B cell (primary cell): Measurements from ENCODE around the gene PRRC2C. TPM values are rescaled to one million over a fixed set of nuclear protein-coding genes. Genes with fewer than 3 reads are reported as not detected.

Experiments used
- ATAC-seq: fragments of 200-7000 bp; cut with Tn5 transposase; one replicate; pipeline ENCODE4 v1.10.0; 2021; ENCODE audit warnings: low read depth, mild to moderate bottlenecking, moderate number of reproducible peaks, moderate library complexity
- CTCF ChIA-PET: fragments of 350-600 bp; sonication (Branson Sonifier 250); formaldehyde crosslinking; loops from one replicate; lab custom pipeline; 2021; ENCODE audit warnings: antibody characterized with exemption, inconsistent platforms; lab: Charles Lee
- POLR2A ChIA-PET: fragments of 350-600 bp; sonication (Branson Sonifier 250); formaldehyde crosslinking; loops from one replicate; lab custom pipeline; 2021; ENCODE audit warnings: antibody characterized with exemption; lab: Charles Lee
- DNase-seq: peaks from one replicate; pipeline ENCODE4 v3.0.0; 2013
- H2AFZ ChIP-seq: 2 replicates; pipeline ENCODE4 v1.6.1; 2012; ENCODE audit warnings: mild to moderate bottlenecking, low read depth, low read length; ENCODE audit not compliant: insufficient read depth, poor library complexity, severe bottlenecking
- H3K27ac ChIP-seq, 2 donors: 1 replicate in 1 of 2; 2 replicates in 1 of 2; pipeline ENCODE4 v1.5.1; 2012 to 2013; ENCODE audit warnings: low read length in 2 of 2, mild to moderate bottlenecking in 2 of 2, moderate library complexity in 1 of 2
- H3K27me3 ChIP-seq, 4 experiments: fragments of 200-600 bp in 1 of 4; sonication (generic) in 1 of 4; replicated peaks in 1 of 4; 1 replicate in 2 of 4; 2 replicates in 2 of 4; pipeline versions ENCODE4 v1.6.1 to v1.7.0; 2013 to 2016; ENCODE audit warnings: low read length in 3 of 4, mild to moderate bottlenecking in 2 of 4, mixed read lengths in 1 of 4, moderate library complexity in 1 of 4; ENCODE audit not compliant: insufficient read depth in 4 of 4, control insufficient read depth in 3 of 4; ENCODE audit errors: control extremely low read depth in 1 of 4
- H3K36me3 ChIP-seq, 2 experiments: replicated peaks in 1 of 2; 1 replicate in 1 of 2; 2 replicates in 1 of 2; pipeline versions ENCODE4 v1.6.1 to v1.7.1; 2013; ENCODE audit warnings: low read length in 1 of 2; ENCODE audit not compliant: insufficient read depth in 2 of 2, control insufficient read depth in 1 of 2; ENCODE audit errors: control extremely low read depth in 1 of 2, extremely low read depth in 1 of 2
- H3K4me1 ChIP-seq, 2 donors: fragments of 200-600 bp in 1 of 2; sonication (generic) in 1 of 2; 1 replicate in 1 of 2; 2 replicates in 1 of 2; pipeline versions ENCODE4 v1.5.1 to v1.6.1; 2013 to 2017; ENCODE audit warnings: low read length in 2 of 2; ENCODE audit not compliant: control insufficient read depth in 2 of 2, insufficient read depth in 2 of 2
- H3K4me2 ChIP-seq: replicated peaks from 2 replicates; pipeline ENCODE3; 2012; ENCODE audit warnings: mild to moderate bottlenecking, low read depth, low read length; ENCODE audit not compliant: poor library complexity, severe bottlenecking
- H3K4me3 ChIP-seq, 5 experiments: fragments of 200-600 bp in 1 of 5; sonication (generic) in 1 of 5; 1 replicate in 3 of 5; 2 replicates in 2 of 5; pipeline versions ENCODE4 v1.5.1 to v1.7.0; 2011 to 2016; ENCODE audit warnings: low read length in 4 of 5, mild to moderate bottlenecking in 4 of 5, low read depth in 2 of 5, control low read depth in 1 of 5, moderate library complexity in 1 of 5; ENCODE audit not compliant: insufficient read depth in 1 of 5; ENCODE audit errors: control extremely low read depth in 1 of 5, extremely low read depth in 1 of 5
- H3K79me2 ChIP-seq: fragments of 200-600 bp; sonication (generic); one replicate; pipeline ENCODE4 v1.6.0; 2016; ENCODE audit warnings: low read length; ENCODE audit not compliant: control insufficient read depth, insufficient read depth
- H3K9ac ChIP-seq: fragments of 200-600 bp; sonication (generic); 2 replicates; pipeline ENCODE4 v1.6.1; 2017; ENCODE audit warnings: mild to moderate bottlenecking, low read length, moderate library complexity
- H3K9me3 ChIP-seq, 3 donors: one replicate each; pipeline versions ENCODE4 v1.6.1 to v1.7.1; 2013; ENCODE audit warnings: low read length in 2 of 3; ENCODE audit not compliant: control insufficient read depth in 2 of 3, insufficient read depth in 1 of 3; ENCODE audit errors: control extremely low read depth in 1 of 3
- H4K20me1 ChIP-seq: 2 replicates; pipeline ENCODE4 v1.6.0; 2012; ENCODE audit warnings: mild to moderate bottlenecking, low read length; ENCODE audit not compliant: insufficient read depth, control insufficient read depth, poor library complexity, severe bottlenecking
- H3K27ac Mint-ChIP-seq: one replicate; pipeline ENCODE4 v1.8.0; 2021; ENCODE audit warnings: mixed read lengths
- H3K27me3 Mint-ChIP-seq: one replicate; pipeline ENCODE4 v1.8.0; 2021; ENCODE audit warnings: mixed read lengths
- H3K4me1 Mint-ChIP-seq: one replicate; pipeline ENCODE4 v1.8.0; 2021; ENCODE audit warnings: mixed read lengths
- H3K4me3 Mint-ChIP-seq: one replicate; pipeline ENCODE4 v1.8.0; 2021; ENCODE audit warnings: mixed read lengths
- H3K9me3 Mint-ChIP-seq: one replicate; pipeline ENCODE4 v1.8.0; 2022; ENCODE audit warnings: mixed read lengths; ENCODE audit not compliant: insufficient read depth
- CTCF ChIP-seq: fragments of 200-600 bp; IDR thresholded peaks from one replicate; pipeline ENCODE4 v1.8.0; 2022; ENCODE audit warnings: antibody characterized with exemption, mild to moderate bottlenecking
- EZH2 ChIP-seq: IDR thresholded peaks from 2 replicates; pipeline ENCODE4 v1.6.1; 2012; ENCODE audit warnings: borderline replicate concordance, low read depth, mild to moderate bottlenecking, moderate library complexity, low read length; ENCODE audit not compliant: insufficient read depth, poor library complexity, severe bottlenecking
- WGBS: methylation state at CpG from one replicate; pipeline ENCODE4 v1.1.5; 2013; ENCODE audit warnings: missing lambda C conversion rate; ENCODE audit not compliant: insufficient coverage; 5-methylcytosine and 5-hydroxymethylcytosine counted together
- intact Hi-C: fragments of 100-400 bp; cut with micrococcal nuclease; formaldehyde crosslinking; loops from one replicate; pipeline ENCODE4 v1.10.0; 2022
- polyA plus RNA-seq: library from polyadenylated mRNA; depleted of rRNA; stranded (reverse); fragments of >200 nt; gene quantifications from 2 replicates; pipeline ENCODE4 v1.2.3, GENCODE V29; 2012
- total RNA-seq, 2 donors: library from RNA; stranded (reverse); fragments of 120-200 nt in 1 of 2; gene quantifications; 1 replicate in 1 of 2; 2 replicates in 1 of 2; pipeline versions ENCODE4 v1.2.3 to v1.2.4, GENCODE V29; 2013 to 2022

Gene PRRC2C
- total and polyA plus RNA-seq, 2 donors (not counting 1 experiment from before 2014, with no cell fraction given): 65.4 to 305 TPM

DNA sequence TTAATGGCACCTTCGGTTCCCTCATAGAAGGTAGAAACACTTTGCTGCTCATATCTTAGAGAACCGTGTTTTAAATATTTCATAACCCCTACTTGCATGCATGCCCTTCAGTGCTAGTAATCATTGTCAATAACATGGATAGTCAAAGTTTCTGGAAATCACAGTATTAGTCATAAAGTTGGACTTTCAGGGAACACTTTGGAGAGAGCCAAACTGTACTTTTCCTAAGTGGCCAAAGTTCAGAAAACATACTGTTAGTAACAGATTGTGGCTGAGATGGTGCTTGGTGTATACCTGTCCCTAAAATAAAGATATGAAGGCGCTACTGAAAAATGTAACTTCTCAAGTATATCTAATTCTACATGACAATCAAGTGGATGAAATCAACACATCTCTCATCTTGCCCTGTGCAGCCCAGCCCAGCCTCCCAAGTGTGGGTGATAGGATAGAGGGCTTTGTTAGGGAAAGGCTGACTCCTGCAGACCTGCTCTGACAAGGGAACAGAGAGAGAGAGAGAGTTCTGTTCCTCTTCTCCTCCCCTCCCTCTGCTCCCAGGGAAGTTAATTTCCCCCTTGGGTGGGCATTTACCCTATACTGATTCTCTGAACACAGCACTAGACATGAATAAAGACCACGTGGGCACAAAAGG, 152.7 kb downstream of the PRRC2C start:
- DNase-seq (no peak), ATAC-seq (no peak)
- Mint-ChIP-seq H3K27me3 (no peaks in the 10 kb centered on the region), H3K9me3 (no peaks in the 10 kb centered on the region), H3K4me3 (no peak overlapping the region), H3K27ac (no peak overlapping the region), H3K4me1 (no peaks in the 10 kb centered on the region)
- H4K20me1 ChIP-seq: no peaks in the 10 kb centered on the region
- TF ChIP-seq EZH2 (no peak), CTCF (no peak)
- CTCF ChIA-PET: no interaction called here
- no peak overlapping the region for H2AFZ ChIP-seq
- H3K79me2 ChIP-seq: no peaks in the 10 kb centered on the region
- no peak overlapping the region for H3K27ac ChIP-seq
- H3K4me1 ChIP-seq: no peaks in the 10 kb centered on the region
- H3K27me3 ChIP-seq: no peaks in the 10 kb centered on the region
- H3K9ac ChIP-seq: no peak overlapping the region
- POLR2A ChIA-PET: no interaction called here
- no peak overlapping the region for H3K4me2 ChIP-seq
- no peak overlapping the region for H3K4me3 ChIP-seq
- intact Hi-C loops: no loop called here
- 0% methylated on average over 1 of the region's 4 CpGs for WGBS
- H3K36me3 ChIP-seq: no peaks in the 10 kb centered on the region
- no peaks in the 10 kb centered on the region for H3K9me3 ChIP-seq

DNA sequence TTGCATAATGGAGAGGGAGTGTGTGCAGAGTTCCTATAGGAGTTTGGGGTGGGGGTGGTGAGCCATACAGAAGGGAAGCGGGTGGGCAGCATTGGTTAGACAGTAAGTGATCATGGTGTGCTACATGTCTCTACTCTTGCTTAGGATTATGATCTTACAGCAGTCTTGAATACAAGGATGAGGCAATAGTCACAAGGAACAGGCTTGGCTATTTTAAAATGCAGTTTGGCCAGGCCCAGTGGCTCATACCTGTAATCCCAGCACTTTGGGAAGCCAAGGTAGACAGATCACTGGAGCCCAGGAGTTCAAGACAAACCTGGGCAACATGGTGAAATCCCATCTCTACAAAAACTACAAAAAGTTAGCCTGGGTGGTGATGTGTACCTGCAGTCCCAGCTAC, 154.9 kb downstream of the PRRC2C start:
- TF ChIP-seq EZH2: no peak
- no peak for TF ChIP-seq CTCF
- DNase-seq (no peak), ATAC-seq (no peak)
- intact Hi-C loops: no loop called here
- Histone ChIP-seq H3K27ac (no peak overlapping the region), H3K9ac (no peak overlapping the region), H4K20me1 (no peaks in the 10 kb centered on the region), H3K36me3 (no peaks in the 10 kb centered on the region), H3K4me1 (no peaks in the 10 kb centered on the region), H3K27me3 (no peaks in the 10 kb centered on the region), H3K9me3 (no peaks in the 10 kb centered on the region), H2AFZ (no peak overlapping the region), H3K79me2 (no peaks in the 10 kb centered on the region), H3K4me2 (no peak overlapping the region), H3K4me3 (no peak overlapping the region)
- POLR2A ChIA-PET: no interaction called here
- H3K27me3 Mint-ChIP-seq: peaks cover 5% of the 10 kb centered on the region
- no peak overlapping the region for H3K27ac Mint-ChIP-seq
- 75% methylated on average over 1 of the region's 1 CpG for WGBS
- no peaks in the 10 kb centered on the region for H3K9me3 Mint-ChIP-seq
- H3K4me3 Mint-ChIP-seq: no peak overlapping the region
- peaks cover 3% of the 10 kb centered on the region for H3K4me1 Mint-ChIP-seq
- CTCF ChIA-PET: no interaction called here
